PFSK-1 (cell line): Measurements from ENCODE around the gene ADAMTS16.

ENCODE experiments used
- FOXP2 ChIP-seq: optimal IDR thresholded peaks from 2 replicates; pipeline ENCODE3; 2011; ENCODE audit warnings: borderline replicate concordance, control low read depth, inconsistent platforms; ENCODE audit not compliant: insufficient read depth; ENCODE audit errors: extremely low read length, extremely low read depth
- POLR2AphosphoS5 ChIP-seq: IDR thresholded peaks from 2 replicates; pipeline ENCODE4 v1.6.1; 2012; ENCODE audit warnings: low read depth, mild to moderate bottlenecking, control low read depth, low read length, moderate library complexity
- REST ChIP-seq, 2 experiments: IDR thresholded peaks; 2 replicates each; pipeline versions ENCODE4 v1.6.1 to v1.8.0; 2011 to 2012; ENCODE audit warnings: low read depth in 2 of 2, low read length in 2 of 2, control low read depth in 1 of 2, inconsistent platforms in 1 of 2, mild to moderate bottlenecking in 1 of 2, moderate library complexity in 1 of 2; ENCODE audit not compliant: insufficient read depth in 1 of 2
- SIN3A ChIP-seq: IDR thresholded peaks from 2 replicates; pipeline ENCODE4 v1.6.1; 2012; ENCODE audit warnings: mild to moderate bottlenecking, low read length, moderate library complexity, borderline replicate concordance; ENCODE audit not compliant: insufficient read depth
- TAF1 ChIP-seq: IDR thresholded peaks from 2 replicates; pipeline ENCODE4 v1.6.1; 2012; ENCODE audit warnings: low read length, control low read depth, borderline replicate concordance; ENCODE audit not compliant: insufficient read depth

The ADAMTS16 gene

GRCh38 chr5:5290674-5291334, 150.7 kb downstream of the ADAMTS16 start:
- TF ChIP-seq REST (IDR thresholded peaks at IDR 0.05; ENCODE audit: insufficient read depth in 1 of 2, low read depth in 2 of 2, low read length in 2 of 2): no peak
- TF ChIP-seq POLR2AphosphoS5: no peak
- no peak for TF ChIP-seq FOXP2
- no peak for TF ChIP-seq TAF1
- TF ChIP-seq SIN3A: no peak

- TF ChIP-seq POLR2AphosphoS5: no peak
- TF ChIP-seq TAF1: no peak
- no peak for TF ChIP-seq FOXP2
- 0 out of 4 replicates have a peak, but pooled peaks of 1 of the 2 experiments have one; percentile 47 for TF ChIP-seq REST (IDR thresholded peaks at IDR 0.05; ENCODE audit: insufficient read depth in 1 of 2, low read depth in 2 of 2, low read length in 2 of 2)
- 0 out of 2 replicates have a peak, but pooled peaks have one; percentile 9 for TF ChIP-seq SIN3A
These were observed 151.2 kb downstream of the ADAMTS16 start for GRCh38 chr5:5291357-5291756.

- no peak for TF ChIP-seq SIN3A
- no peak for TF ChIP-seq REST (IDR thresholded peaks at IDR 0.05; ENCODE audit: insufficient read depth in 1 of 2, low read depth in 2 of 2, low read length in 2 of 2)
- TF ChIP-seq FOXP2: no peak
- no peak for TF ChIP-seq TAF1
- TF ChIP-seq POLR2AphosphoS5: no peak
These were observed 152.9 kb downstream of the ADAMTS16 start for GRCh38 chr5:5293029-5293428.

GRCh38 chr5:5294429-5294828, 154.3 kb downstream of the ADAMTS16 start:
- TF ChIP-seq REST (IDR thresholded peaks at IDR 0.05; ENCODE audit: insufficient read depth in 1 of 2, low read depth in 2 of 2, low read length in 2 of 2) (no peak), POLR2AphosphoS5 (no peak), FOXP2 (no peak), SIN3A (no peak)

DNA sequence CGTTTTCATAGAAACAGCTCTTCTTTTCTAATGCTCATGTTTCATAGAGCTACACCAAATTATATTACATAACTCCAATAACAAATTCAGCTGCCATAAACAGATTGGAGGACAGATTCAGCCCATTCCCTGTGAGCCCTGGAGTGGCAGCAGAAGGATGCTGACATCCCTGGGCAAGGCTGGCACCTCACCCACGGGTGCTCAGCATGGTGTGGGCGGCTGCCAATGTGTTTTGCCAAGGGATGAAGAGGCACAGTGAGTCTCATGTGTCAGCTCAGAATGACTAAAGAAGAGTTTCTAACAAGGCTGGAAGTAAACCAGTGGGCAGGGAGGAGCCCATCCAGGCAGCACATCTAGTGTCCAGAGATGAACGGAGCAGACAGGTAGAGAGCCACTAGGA, 155.2 kb downstream of the ADAMTS16 start:
- TF ChIP-seq FOXP2 (no peak), REST (IDR thresholded peaks at IDR 0.05; ENCODE audit: insufficient read depth in 1 of 2, low read depth in 2 of 2, low read length in 2 of 2) (no peak), TAF1 (no peak), SIN3A (no peak), POLR2AphosphoS5 (no peak)
